ENCODE measurements around the gene GHR.

The GHR gene

DNA sequence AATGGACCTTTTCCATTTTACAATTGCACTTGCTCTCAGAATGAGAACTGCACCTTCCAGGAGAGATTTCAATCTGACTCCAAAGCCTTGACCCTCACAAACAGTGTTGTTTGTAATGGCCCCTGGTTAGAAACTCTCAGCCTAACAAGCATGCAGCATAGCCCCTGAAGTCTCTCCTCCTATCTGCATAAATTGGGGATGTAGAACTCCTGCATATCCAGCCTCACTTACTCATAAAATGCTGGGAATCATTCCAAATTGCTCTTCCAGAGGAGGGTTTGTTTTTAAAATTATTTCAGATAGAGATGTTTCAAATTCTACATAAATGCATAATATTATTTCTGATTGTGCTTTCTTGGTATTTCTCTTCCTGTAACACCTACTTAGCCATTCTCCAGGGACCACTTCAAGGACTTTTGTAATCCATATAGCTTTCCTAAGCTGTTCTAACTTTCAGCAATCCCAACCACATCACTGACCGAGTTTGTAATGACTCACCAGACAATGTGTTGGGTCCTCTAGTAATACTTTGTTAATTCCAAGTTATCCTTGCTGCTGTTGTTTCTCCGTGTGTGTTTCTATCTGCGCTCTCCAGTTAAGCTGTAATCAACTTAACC, 189.6 kb downstream of the GHR start:
- DNase-seq, result no peak

DNA sequence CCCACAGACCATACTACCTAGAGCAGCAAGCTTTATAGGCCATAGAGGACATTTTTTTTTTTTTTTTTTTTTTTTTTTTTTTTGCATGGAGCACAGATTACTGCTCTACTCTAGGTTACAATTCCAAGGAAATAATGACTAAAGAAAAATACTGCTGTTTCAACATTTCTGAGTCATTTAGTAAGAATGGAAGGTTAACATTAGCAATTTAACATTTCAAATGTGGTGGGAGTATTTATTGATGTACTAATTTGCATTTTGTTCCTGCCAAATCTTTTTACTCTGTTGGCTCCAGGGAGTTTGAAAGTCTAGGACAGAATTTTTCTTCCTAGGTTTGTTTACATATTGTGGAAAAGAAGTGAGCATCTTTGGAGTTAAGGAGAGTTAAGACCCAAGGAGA, 191.3 kb downstream of the GHR start:
- no peak for DNase-seq

DNA sequence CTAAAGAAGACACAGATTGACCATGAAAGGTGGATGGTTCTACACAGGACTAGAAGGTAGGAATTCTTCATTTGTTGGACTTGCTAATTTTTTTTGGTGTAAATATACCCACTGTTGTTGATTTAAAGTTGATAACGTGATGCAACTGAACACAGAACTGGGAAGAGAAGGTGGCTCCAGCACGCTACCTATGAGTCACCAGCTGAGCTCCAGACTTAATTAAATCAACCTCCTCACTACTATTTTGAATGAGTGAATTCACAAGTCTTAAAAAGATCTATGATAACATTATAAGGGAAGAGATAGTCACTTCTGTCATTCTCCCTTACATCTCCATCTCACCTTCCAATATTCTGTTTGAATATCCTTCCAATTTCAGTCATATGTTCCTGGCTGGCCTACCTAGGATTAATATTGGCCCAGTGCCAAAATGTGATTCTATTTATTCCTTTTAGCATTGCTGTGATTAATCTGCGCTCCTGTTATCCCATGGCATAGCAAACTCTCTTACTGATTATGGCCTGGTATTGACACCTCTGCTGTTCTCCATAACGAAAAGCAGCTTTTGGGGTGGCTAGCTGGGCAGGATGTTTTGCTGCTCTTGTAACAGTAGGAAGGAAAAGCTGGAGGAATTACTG, 197.5 kb downstream of the GHR start:
- DNase-seq, result no peak

DNA sequence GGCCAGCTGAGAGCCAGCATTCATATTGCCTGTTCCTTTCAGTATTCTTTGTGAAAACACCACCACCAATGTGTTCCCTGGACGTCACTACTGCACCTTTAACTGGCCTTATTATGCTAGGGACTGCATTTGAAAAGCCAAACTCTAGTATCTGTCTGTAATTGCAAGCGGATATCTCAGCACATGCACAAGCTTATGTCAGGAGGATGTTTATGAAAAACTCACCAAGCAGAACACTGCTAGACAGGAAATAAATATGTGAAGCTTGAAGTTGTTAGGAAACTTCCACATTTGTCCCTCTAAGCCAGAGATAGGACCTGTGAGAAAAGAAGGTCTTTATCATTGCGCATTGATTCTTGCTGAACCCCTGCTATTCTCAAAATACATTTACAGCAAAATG, 198.0 kb downstream of the GHR start:
- no peak for DNase-seq

DNA sequence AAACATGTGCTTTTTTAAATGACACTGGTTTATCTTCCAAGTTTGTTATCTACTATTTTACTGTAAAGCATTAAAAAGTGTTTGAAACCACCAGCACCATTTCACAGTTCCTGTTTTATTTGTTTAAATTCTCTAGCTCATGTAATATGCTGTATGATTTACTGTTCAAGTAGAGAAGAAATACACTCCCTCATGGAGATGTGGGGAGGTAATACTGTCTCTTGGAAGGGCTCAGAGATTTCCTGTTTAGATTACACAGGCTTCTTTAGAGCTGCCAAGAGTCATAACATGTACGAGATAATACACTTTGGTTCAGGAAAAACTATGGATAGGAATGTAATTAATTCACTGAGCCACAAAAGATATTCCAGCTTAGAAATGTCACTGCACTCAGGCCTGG, 198.4 kb downstream of the GHR start:
- no peak for DNase-seq

DNA sequence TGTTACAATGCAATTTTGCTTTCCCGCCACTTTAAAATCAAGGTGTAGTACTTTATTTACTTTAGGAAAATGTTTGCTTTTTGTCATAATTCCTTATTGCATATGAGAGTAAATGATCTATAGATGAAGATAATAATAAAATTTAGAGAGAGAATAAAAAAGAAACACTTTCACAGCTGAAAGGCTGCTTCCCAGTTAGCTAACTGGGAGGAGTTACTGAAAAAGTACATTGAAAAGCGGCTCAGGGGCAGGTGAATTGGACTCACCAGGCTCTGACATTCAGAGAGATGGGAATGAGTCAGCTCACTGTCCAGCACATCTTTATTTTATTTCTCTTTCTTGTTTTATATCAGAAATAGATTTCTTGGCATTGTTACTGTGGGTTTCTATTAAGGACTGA, 201.7 kb downstream of the GHR start:
- no peak for DNase-seq

DNA sequence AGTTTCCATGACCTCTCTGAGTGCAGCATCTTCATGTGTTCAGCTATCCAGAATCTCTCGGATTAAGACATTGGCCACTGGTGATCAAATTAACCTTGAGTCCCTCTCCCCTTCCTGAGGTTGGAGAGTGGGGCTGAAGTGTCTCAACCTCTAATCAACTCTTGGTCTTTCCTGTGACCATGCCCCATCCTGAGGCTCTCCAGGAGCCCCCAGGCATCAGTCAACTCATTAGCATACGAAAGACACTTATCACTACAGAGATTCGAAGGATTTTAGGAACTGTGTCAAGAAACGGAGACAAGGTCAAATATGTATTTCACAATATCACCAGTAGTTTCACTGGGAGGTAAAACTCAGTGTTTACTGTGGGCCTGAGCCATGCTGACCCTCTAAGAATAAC, 203.2 kb downstream of the GHR start:
- no peak for DNase-seq

DNA sequence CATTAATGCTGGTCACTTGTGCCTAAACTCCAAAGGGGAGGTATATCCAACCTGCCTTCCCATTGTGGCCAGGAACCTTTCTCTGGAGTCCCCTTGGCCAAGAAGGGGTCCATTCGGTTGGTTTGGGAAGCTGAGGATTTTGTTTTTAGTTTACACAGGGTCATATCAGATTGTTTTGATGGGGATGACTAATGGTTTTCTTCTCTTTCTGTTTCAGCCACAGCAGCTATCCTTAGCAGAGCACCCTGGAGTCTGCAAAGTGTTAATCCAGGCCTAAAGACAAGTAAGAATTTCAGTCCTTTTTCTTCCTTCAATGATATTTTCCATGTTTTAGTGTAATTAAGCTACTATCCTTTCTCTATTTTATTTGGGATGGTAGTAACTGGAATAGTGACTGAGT, 205.6 kb downstream of the GHR start:
- DNase-seq, result no peak

DNA sequence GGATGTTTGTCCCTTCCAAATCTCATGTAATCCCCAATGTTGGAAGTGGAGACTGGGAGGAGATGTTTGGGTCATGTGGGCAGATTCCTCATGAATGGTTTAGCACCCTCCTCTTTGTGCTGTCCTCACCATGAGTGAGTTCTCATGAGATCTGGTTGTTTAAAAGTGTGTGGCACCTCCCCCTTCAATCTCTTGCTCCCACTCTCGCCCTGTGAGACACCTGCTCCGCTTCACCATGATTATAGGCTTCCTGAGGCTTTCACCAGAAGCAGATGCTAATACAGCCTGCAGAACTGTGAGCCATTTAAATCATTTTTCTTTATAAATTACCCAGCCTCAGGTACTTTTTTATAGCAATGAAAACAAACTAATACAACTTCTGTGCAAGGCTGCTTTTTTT, 206.0 kb downstream of the GHR start:
- DNase-seq, result no peak

DNA sequence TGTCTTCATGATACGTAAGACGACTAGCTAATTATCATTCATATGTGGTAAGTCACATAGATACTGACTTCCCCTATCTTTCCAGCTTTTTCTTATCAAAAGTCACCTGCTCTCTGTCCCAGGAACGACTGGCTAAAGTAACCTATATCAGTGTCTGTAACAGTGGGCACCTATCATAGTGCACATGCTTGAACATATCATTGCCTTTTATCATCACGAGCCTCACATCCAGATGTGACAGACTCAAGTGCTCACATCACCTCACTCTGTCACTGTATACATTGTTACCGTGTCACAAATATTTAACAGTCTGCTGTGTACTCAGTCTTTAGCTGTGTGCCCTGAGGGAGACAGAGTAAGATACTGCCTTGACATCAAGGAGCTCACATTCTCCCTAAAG, 208.0 kb downstream of the GHR start:
- DNase-seq, result no peak

DNA sequence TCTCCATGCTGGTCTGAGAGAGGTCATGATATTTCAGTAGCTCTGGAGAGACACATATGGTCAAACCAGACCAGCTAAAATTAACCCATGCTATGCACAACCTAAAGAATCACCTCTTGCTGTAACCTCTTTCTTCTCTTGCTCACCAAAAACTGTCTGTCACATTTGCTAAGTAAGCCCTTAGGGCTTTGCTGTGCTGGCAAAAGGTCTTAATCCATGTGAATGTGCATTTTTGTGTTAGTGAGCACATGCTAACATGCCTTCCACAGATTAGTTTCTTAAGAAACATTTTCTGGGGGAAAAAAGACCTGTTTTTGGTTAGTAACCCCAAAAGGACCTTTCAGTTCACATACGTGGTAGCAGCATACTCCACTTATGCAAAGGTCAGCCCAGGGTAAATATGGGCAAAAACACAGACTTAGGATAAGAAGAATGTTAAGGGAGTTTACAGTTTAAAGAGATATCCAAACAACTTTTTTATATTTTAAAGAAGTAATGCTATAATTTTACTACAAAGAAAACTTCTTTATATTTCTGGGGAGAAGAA, 209.2 kb downstream of the GHR start:
- no peak for DNase-seq

DNA sequence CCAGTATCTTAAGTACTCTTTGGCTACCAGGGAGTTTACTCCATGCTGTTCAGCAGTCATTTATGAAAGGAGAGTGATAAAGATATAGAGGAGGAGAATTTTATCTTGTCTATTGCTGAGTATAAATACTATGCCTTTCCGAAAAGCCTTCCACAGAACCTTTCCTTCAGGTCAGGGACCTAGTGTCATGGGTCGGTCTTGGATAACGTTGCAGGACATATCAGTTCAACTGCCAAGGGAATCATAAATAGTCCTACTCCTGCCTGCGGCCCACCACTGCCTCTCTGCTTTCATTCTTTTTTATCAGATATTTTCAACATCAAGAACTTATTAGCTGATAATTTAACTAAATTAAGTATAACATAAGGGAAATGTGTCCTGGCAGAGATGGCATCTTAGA, 211.3 kb downstream of the GHR start:
- no peak for DNase-seq

DNA sequence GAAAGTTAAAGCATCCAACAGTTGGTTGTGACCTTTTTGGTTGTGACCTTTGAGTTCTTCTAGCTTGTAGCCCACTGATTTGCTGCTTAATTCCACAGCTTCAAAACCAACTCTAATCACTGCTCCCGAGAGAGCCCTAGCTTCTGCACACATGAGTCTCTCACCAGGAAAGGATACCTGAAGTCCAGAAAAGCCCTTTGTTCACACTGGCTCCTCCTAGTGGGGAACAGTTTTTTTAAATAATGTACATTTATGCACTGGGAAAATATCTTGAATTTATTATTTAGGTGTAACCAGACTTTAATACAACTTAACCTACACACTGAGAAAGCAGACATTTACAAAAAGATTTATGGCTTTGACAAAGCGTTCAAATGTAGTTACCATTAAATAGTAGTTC, 213.2 kb downstream of the GHR start:
- DNase-seq, result no peak

DNA sequence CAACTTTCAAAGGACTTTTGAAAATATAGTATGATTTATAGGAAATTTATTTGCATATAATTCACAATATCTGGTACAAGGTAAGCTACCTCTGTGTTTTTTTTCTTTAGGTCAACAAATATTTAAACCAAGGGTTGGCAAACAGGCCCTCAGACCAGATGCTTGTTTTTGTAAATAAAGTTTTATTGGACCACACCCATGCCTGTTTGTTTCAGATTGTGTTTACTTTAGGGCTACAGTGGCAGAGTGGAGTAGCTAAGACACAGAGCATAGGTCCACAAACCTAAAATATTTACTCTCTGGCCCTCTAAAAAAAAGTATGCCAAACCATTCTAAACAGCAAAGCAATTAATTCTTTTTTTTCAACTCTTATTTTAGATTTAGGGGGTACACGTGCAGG, 213.7 kb downstream of the GHR start:
- no peak for DNase-seq

DNA sequence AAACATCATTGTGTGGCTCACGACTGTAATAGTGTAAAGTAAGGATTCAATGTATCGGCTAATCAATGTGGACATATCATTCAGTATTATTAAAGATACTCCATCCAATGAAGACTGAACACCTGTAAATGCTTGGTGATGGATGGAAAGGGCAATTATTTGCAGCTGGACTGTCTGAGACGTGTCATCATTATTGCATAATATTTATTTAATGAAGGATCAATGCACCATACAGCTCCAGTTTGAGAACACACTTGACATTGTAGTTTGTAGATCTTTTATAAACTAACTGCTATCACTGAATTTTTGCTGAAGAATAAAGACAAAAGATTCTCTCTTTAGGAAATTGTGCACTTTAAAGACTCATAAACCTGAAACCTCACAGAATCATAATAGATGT, 215.7 kb downstream of the GHR start:
- DNase-seq, result no peak

DNA sequence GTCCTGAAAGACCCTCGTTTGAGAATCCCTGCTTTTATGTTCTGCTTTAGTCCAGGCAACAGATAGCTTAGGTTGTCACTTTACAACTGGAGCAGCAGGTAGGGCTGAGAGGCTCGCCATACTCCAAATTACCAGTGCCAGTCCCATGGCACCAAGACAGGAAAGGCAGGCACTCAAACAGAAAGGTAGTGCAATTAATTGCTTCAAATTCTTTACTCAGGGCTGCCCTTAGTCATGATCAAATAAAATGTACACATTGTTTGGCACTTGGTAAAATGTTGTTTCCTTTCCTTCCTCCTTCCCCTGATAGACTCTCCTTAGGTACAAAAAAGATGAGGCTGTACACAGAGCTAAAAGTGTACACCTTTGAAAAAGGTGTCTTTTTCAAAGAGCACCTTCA, 217.6 kb downstream of the GHR start:
- no peak for DNase-seq

DNA sequence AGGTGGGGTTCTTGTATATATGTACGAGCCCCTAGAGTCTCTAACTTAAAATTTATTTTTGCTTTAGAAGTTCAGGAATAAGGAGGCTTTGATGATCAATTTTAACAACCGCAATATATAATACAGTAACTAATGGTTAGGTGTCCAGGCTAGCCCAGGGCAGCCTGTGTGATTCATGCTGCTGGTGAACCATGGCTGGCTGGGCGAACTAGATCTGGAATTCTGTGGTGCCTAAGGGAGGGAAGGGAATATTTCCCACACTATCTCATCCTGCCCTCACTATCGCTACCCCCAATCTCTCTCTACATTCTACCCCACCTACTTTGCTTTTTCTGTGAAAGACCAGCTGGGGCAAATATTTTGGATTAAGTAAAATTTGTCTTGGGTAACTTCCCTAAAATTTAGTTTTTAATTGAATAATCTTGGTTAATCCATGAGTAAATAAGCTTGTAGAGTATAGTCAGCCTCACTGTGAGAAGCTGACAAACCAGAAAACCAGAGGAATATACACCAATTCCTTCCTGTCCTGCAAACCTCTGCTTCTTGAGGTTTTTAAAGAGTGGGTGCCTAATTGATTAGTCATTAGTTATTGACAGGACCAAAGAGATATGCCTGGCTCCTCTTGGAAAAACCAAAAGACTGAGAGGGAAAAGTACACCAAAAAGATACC, 218.2 kb downstream of the GHR start:
- no peak for DNase-seq

DNA sequence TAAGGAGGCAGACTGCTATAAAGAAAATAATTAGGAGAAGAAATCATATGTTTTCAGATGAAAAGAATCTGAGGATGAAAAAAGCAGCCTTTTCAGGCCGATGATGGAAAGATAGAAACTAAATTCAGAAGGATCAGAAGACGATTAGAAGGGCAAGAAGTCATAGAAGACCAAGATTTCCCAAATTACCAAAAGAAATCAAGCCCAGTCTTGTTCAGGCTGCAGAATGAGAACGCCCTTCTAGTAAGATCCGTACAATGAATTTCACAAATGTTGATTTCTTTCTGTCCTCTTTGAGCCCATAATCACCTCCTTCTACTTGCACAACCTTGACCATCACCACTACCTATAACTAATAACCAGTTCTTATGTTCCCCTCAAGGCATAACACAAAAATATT, 218.8 kb downstream of the GHR start:
- no peak for DNase-seq

DNA sequence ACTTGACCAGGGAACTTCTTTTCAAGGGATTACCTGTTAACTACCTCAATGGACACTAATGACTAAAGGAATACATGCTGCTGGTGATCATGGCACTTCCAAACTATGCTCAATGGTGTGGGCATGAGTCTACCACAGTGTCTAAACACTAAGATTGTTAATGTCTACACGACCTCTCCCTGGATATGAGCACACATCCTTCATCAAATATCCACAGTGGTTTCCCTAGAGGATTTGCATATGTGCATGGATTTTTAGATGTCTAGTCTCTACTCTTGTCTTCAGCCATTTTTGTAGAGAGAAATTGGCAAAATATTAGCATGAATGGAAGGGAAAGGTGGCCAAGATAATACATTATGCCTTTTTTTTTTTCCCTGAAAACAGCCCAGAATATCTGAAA, 220.1 kb downstream of the GHR start:
- no peak for DNase-seq

DNA sequence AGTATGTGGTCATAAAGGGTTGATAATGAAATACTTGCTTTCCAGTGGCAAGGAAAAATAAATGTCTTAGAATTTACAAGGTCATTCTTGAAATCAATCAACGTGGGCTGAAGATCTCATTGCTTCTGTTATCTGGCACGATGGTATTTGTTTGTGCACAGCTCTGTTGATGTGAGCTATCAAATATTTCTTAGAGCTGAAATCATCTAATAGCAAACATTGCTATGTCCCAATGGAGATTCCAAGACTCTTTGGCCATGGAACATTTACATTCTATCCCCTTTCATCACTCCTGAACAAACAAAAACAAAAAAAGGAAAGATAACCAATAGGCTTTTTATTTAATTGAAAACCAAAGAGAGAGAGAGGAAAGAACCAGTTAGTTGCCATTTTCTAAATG, 221.9 kb downstream of the GHR start:
- no peak for DNase-seq

DNA sequence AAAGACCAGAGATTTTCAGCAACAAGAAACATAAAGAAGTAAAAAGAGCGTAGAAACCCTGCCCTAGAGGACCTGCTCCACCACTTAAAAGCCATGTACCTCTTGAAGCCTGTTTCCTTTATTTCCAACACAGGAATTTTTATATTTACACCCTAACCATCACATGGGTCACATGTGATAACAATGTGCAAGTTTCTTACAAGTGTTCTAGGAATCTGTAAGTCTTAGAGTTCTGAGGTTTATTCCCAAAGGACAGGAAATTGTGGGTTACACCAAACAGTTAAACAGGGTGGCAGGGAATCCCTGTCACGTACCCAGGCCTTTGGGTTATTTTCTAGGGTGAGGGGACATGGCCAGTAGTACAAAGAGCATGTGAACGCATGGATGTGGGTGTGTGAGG, 224.8 kb downstream of the GHR start:
- DNase-seq, result no peak

DNA sequence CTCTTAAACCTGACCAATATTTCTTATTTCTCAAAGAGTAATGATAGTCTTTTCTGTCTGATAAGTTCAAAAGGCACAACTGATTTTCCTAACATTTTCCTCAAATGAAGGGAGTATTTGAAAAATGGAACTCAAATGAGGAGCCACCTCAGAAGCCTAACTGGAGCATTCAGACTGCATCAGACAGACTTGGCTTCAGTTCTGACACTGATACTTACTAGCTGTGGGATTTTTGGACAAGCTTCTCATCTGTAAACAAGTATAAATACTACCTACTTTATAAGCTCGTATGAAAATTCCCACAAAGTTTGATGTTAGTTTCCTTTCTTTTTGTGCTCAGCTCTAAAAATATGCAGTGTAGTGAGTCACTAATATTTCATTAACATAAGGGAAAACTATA, 225.7 kb downstream of the GHR start:
- no peak for DNase-seq

DNA sequence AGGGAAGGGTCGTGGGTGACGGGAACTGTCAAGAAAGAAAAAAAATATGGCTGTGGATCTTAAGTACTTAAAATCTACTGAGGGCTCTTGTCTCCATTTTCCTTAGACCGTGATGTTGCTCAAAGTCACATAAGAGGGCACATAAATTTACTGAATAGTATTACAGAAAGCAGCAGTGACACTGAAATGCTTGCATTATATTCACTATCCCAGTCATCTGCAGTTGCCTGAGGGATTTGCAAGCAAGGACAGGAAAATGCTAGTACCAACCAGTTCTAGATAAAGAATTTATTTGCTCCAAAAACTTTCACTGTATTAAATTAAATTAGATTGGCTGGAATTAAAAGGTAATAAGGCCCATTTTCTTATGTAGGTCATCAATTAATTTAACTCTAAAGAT, 226.8 kb downstream of the GHR start:
- DNase-seq, result no peak

DNA sequence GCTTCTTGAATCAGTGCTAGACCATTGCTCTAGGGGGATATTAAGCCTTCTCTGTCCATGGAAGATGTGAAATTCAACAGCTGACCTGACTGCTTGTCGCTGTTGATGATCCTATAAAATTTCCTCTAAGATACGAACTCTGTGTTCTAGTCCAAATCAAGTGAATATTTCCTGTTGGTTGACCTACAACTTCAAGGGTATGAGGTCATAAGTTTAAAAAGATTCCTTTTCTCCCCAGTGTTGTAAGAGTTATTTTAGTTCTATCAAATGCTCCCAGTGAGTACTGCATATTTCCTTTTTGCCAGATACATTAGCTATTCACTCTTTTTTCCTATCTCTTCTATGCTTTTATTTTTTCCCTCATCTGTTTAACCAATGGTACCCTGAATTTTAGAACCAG, 230.5 kb downstream of the GHR start:
- no peak for DNase-seq

DNA sequence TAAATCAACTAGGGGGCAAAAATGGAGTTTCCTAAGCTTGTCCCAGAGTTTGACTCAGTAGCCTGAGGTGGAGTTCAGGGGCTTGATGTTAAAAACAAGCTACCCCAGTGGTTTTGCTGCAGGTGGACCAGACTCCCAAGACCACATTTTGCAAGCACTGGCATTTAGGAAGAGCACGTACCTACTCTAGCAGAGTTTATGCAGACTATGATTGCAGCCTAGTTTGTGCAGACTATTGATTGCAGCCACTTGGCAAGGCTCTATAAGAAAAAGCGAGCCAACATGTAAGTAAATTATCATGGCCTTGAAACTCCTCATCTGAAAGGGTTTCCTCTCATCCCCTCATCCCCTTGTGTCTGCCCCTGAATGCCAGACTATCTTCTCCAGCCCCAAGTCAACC, 231.4 kb downstream of the GHR start:
- DNase-seq, result no peak
